SK-N-SH treated with all-trans-retinoic acid at 6 μM for 48 hours (cell line): ENCODE results near the gene TIMP2.

ENCODE experiments used
- ATAC-seq: fragments of 200-7000 bp; cut with Tn5 transposase; 3 replicates; pipeline ENCODE4 v1.9.1; 2020; ENCODE audit warnings: mild to moderate bottlenecking, moderate library complexity
- ARNTL ChIP-seq: fragments of 450-650 bp; formaldehyde crosslinking; IDR thresholded peaks from 2 replicates; pipeline ENCODE4 v1.5.0; 2020; ENCODE audit warnings: low read depth, mild to moderate bottlenecking, moderate library complexity, borderline replicate concordance
- BACH2 ChIP-seq: fragments of 250-450 bp; sonication (Bioruptor Pico); IDR thresholded peaks from 2 replicates; pipeline ENCODE4 v1.9.0; 2021; ENCODE audit warnings: mild to moderate bottlenecking, borderline replicate concordance
- CREB5 ChIP-seq: fragments of 250-450 bp; sonication (Bioruptor Pico); IDR thresholded peaks from 2 replicates; pipeline ENCODE4 v1.5.1; 2020; ENCODE audit warnings: low read depth, mild to moderate bottlenecking, moderate library complexity
- CSDC2 ChIP-seq: fragments of 250-450 bp; sonication (Bioruptor Pico); IDR thresholded peaks from 2 replicates; pipeline ENCODE4 v1.5.0; 2020; ENCODE audit warnings: mild to moderate bottlenecking, moderate library complexity
- CSRNP3 ChIP-seq: fragments of 250-450 bp; sonication (Bioruptor Pico); IDR thresholded peaks from 2 replicates; pipeline ENCODE4 v1.5.1; 2021; ENCODE audit warnings: mild to moderate bottlenecking, moderate library complexity
- ESRRG ChIP-seq: fragments of 250-450 bp; sonication (Bioruptor Pico); IDR thresholded peaks from 2 replicates; pipeline ENCODE4 v1.6.1; 2021; ENCODE audit warnings: mild to moderate bottlenecking
- GLIS3 ChIP-seq: fragments of 250-450 bp; sonication (Bioruptor Pico); IDR thresholded peaks from 2 replicates; pipeline ENCODE4 v1.5.0; 2020; ENCODE audit warnings: mild to moderate bottlenecking, moderate library complexity
- ISL1 ChIP-seq: fragments of 250-450 bp; sonication (Bioruptor Pico); IDR thresholded peaks from 2 replicates; pipeline ENCODE4 v2.1.2; 2022; ENCODE audit warnings: mild to moderate bottlenecking, moderate library complexity
- OSR1 ChIP-seq: fragments of 250-450 bp; sonication (Bioruptor Pico); IDR thresholded peaks from 2 replicates; pipeline ENCODE4 v1.8.0; 2022; ENCODE audit warnings: moderate library complexity, mild to moderate bottlenecking, inconsistent platforms
- POU6F1 ChIP-seq: fragments of 250-450 bp; sonication (Bioruptor Pico); IDR thresholded peaks from 2 replicates; pipeline ENCODE4 v1.8.0; 2021; ENCODE audit warnings: low read depth, mild to moderate bottlenecking, moderate library complexity, borderline replicate concordance
- PPARA ChIP-seq: fragments of 250-450 bp; sonication (Bioruptor Pico); IDR thresholded peaks from 2 replicates; pipeline ENCODE4 v1.5.0; 2020; ENCODE audit warnings: mild to moderate bottlenecking, borderline replicate concordance
- RARB ChIP-seq: fragments of 250-450 bp; sonication (Bioruptor Pico); IDR thresholded peaks from 2 replicates; pipeline ENCODE4 v1.8.0; 2021; ENCODE audit warnings: mild to moderate bottlenecking, moderate library complexity
- TCF4 ChIP-seq: fragments of 250-450 bp; sonication (Bioruptor Pico); IDR thresholded peaks from 2 replicates; pipeline ENCODE4 v1.8.0; 2021; ENCODE audit warnings: mild to moderate bottlenecking, moderate library complexity, borderline replicate concordance
- TOX ChIP-seq: fragments of 250-450 bp; sonication (Bioruptor Pico); IDR thresholded peaks from 2 replicates; pipeline ENCODE4 v1.8.0; 2021; ENCODE audit warnings: mild to moderate bottlenecking, moderate library complexity, borderline replicate concordance
- TSHZ2 ChIP-seq: fragments of 250-450 bp; sonication (Bioruptor Pico); IDR thresholded peaks from 2 replicates; pipeline ENCODE4 v1.5.0; 2020; ENCODE audit warnings: mild to moderate bottlenecking, moderate library complexity
- ZC3H10 ChIP-seq: fragments of 250-450 bp; sonication (Bioruptor Pico); IDR thresholded peaks from 2 replicates; pipeline ENCODE4 v1.5.1; 2021; ENCODE audit warnings: mild to moderate bottlenecking, moderate library complexity
- ZFP3 ChIP-seq: fragments of 250-450 bp; sonication (Bioruptor Pico); IDR thresholded peaks from 2 replicates; pipeline ENCODE4 v1.5.0; 2020; ENCODE audit warnings: mild to moderate bottlenecking, moderate library complexity
- ZFP30 ChIP-seq: fragments of 450-650 bp; formaldehyde crosslinking; IDR thresholded peaks from 2 replicates; pipeline ENCODE4 v1.5.0; 2022; ENCODE audit warnings: mild to moderate bottlenecking, moderate library complexity
- ZNF565 ChIP-seq: fragments of 450-650 bp; formaldehyde crosslinking; conservative IDR thresholded peaks from 2 replicates; pipeline ENCODE4 v1.5.0; 2020; ENCODE audit warnings: low read depth, mild to moderate bottlenecking, moderate library complexity
- ZNF70 ChIP-seq: fragments of 450-650 bp; formaldehyde crosslinking; IDR thresholded peaks from 2 replicates; pipeline ENCODE4 v1.5.0; 2020; ENCODE audit warnings: mild to moderate bottlenecking, moderate library complexity
- ZNF8 ChIP-seq: fragments of 450-650 bp; formaldehyde crosslinking; IDR thresholded peaks from 2 replicates; pipeline ENCODE4 v1.5.0; 2020; ENCODE audit warnings: mild to moderate bottlenecking, moderate library complexity

The TIMP2 gene

GRCh38 chr17:78961571-78961970 lies 36.4 kb upstream of the TIMP2 start:
- ATAC-seq = no peak
- TF ChIP-seq PPARA (CRISPR knock-in tag) (no peak), ZC3H10 (no peak), CSDC2 (no peak), ZFP3 (CRISPR knock-in tag) (no peak), CREB5 (no peak), TOX (CRISPR knock-in tag) (no peak), ISL1 (no peak), ZFP30 (no peak), CSRNP3 (CRISPR knock-in tag) (no peak), ZNF565 (no peak), TCF4 (CRISPR knock-in tag) (no peak)

GRCh38 chr17:78960928-78961327 lies 35.7 kb upstream of the TIMP2 start:
- ATAC-seq = no peak
- TF ChIP-seq ZC3H10 = no peak
- no peak for TF ChIP-seq CREB5
- no peak for TF ChIP-seq TSHZ2 (CRISPR knock-in tag)
- TF ChIP-seq ZNF70 = no peak
- TF ChIP-seq ZFP30 = no peak
- TF ChIP-seq CSDC2 = no peak
- no peak for TF ChIP-seq ZNF565
- TF ChIP-seq ESRRG (CRISPR knock-in tag) = no peak
- no peak for TF ChIP-seq TOX (CRISPR knock-in tag)
- no peak for TF ChIP-seq ARNTL (CRISPR knock-in tag)

- ATAC-seq = peak; percentile 21; the same call in 1 of the 3 replicates
- TF ChIP-seq OSR1 (CRISPR knock-in tag) = no peak
- TF ChIP-seq TOX (CRISPR knock-in tag) = no peak
- no peak for TF ChIP-seq ESRRG (CRISPR knock-in tag)
- TF ChIP-seq ZC3H10 = no peak
- no peak for TF ChIP-seq GLIS3 (CRISPR knock-in tag)
- no peak for TF ChIP-seq TSHZ2 (CRISPR knock-in tag)
- TF ChIP-seq RARB = no peak
- no peak for TF ChIP-seq ZFP30
- TF ChIP-seq TCF4 (CRISPR knock-in tag) = no peak
- no peak for TF ChIP-seq CREB5
- TF ChIP-seq ZNF8 (CRISPR knock-in tag) = no peak
- TF ChIP-seq BACH2 (CRISPR knock-in tag) = no peak
- TF ChIP-seq POU6F1 = no peak
Observed at GRCh38 chr17:78959803-78960202, 34.6 kb upstream of the TIMP2 start.
